ENCODE measurements around the gene B3GAT2. TPM values are rescaled to one million over a fixed set of nuclear protein-coding genes. Genes with fewer than 3 reads are reported as not detected.

B3GAT2 gene
- total RNA-seq, 1 experiment from 2014 or later, result 0.22 TPM

DNA sequence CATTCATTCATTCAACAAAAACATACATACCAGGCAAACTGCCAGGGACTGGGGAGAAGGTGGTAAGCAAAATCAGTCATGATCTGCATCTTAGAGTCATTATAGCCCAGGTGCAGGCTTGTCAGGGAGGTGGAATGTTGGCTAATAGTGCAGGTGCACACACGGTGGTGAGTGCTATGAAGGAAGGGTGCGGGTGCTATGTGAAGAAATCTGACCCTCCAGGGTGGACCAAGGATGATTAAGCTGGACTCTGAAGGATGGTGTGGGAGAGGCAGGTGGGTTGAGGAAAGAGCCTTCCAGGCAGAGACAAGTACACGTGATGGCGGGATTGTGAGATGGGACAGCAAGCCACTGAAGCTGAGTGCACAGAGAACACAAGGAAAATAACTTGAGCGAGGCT, 77.4 kb downstream of the B3GAT2 start:
- Histone ChIP-seq H3K23me2 (ENCODE audit: insufficient read length, low read depth, low read length, poor library complexity, severe bottlenecking) (no peaks in the 10 kb centered on the region), H3T11ph (ENCODE audit: low read length) (no peak overlapping the region), H2BK12ac (ENCODE audit: insufficient read length, low read depth, low read length) (no peak overlapping the region), H3K79me1 (ENCODE audit: insufficient read depth, low read depth, low read length, poor library complexity, severe bottlenecking) (no peaks in the 10 kb centered on the region), H3K9ac (ENCODE audit: extremely low read depth, insufficient read length, low read length) (no peak overlapping the region), H3K18ac (ENCODE audit: insufficient read length, low read depth, low read length) (no peak overlapping the region), H2AFZ (ENCODE audit: low read length) (no peak overlapping the region), H3K4ac (ENCODE audit: low read depth, low read length) (no peak overlapping the region), H3K23ac (ENCODE audit: insufficient read length, low read depth, low read length) (no peak overlapping the region), H2BK20ac (ENCODE audit: low read depth, low read length, poor library complexity, severe bottlenecking) (no peak overlapping the region), H2BK120ac (ENCODE audit: low read depth, low read length, poor library complexity, severe bottlenecking) (no peak overlapping the region), H4K20me1 (ENCODE audit: control insufficient read depth, insufficient read depth, insufficient read length) (no peaks in the 10 kb centered on the region), H3K4me1 (ENCODE audit: insufficient read depth, low read length) (peaks cover 4% of the 10 kb centered on the region; the same call in 1 of the 2 replicates), H2BK15ac (ENCODE audit: low read depth, low read length) (peak overlapping the region; percentile 92; the same call in 1 of the 2 replicates), H4K91ac (ENCODE audit: insufficient read length, low read depth, low read length) (no peak overlapping the region), H2AK5ac (ENCODE audit: insufficient read length, low read length) (no peak overlapping the region), H3K14ac (ENCODE audit: insufficient read depth, low read length) (no peak overlapping the region; the same call in 1 of the 2 replicates), H3K4me2 (ENCODE audit: insufficient read depth, insufficient read length, low read length) (no peak overlapping the region), H2BK5ac (ENCODE audit: insufficient read length, low read length) (no peak overlapping the region), H4K8ac (replicated peaks; ENCODE audit: insufficient read length, low read depth, low read length) (no peak overlapping the region), H3K79me2 (ENCODE audit: insufficient read depth, low read length) (no peaks in the 10 kb centered on the region), H3K27me3 (ENCODE audit: insufficient read depth, low read length) (no peaks in the 10 kb centered on the region), H4K5ac (ENCODE audit: insufficient read length, low read depth, low read length) (no peak overlapping the region), H3K27ac (ENCODE audit: insufficient read length, low read depth, low read length) (no peak overlapping the region), H3K9me3 (ENCODE audit: control insufficient read depth, low read depth, low read length) (no peaks in the 10 kb centered on the region), H3K56ac (ENCODE audit: insufficient read length, low read depth, low read length) (no peak overlapping the region)
- peak overlapping the region in 1 of 3 experiments; percentile 29; a peak in 1 of 7 replicates for H3K27ac Mint-ChIP-seq
- H3K4me3 Mint-ChIP-seq, result no peak overlapping the region
- H3K36me3 Mint-ChIP-seq (ENCODE audit: insufficient read depth in 1 of 3, low read depth in 3 of 3), result peaks cover 0 to 2% (median 0%) of the 10 kb centered on the region in 3 experiments; a peak in 1 of 7 replicates
- H3K27me3 Mint-ChIP-seq (ENCODE audit: low read depth), result no peaks in the 10 kb centered on the region
- WGBS (ENCODE audit: extremely low coverage, insufficient read length, low lambda C conversion rate), result no CpG with 5 or more reads among the region's 5 CpGs
- DNase-seq, result no peak
- peaks cover 11% of the 10 kb centered on the region in 2 experiments for H3K4me1 Mint-ChIP-seq
- H3K9me3 Mint-ChIP-seq, result no peaks in the 10 kb centered on the region; a peak in 1 of 5 replicates
- TF ChIP-seq, protein P1, sequence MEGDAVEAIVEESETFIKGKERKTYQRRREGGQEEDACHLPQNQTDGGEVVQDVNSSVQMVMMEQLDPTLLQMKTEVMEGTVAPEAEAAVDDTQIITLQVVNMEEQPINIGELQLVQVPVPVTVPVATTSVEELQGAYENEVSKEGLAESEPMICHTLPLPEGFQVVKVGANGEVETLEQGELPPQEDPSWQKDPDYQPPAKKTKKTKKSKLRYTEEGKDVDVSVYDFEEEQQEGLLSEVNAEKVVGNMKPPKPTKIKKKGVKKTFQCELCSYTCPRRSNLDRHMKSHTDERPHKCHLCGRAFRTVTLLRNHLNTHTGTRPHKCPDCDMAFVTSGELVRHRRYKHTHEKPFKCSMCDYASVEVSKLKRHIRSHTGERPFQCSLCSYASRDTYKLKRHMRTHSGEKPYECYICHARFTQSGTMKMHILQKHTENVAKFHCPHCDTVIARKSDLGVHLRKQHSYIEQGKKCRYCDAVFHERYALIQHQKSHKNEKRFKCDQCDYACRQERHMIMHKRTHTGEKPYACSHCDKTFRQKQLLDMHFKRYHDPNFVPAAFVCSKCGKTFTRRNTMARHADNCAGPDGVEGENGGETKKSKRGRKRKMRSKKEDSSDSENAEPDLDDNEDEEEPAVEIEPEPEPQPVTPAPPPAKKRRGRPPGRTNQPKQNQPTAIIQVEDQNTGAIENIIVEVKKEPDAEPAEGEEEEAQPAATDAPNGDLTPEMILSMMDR (conservative IDR thresholded peaks at IDR 0.05), result no peak

Data from H9 (cell line).